IgD-negative memory B cell (primary cell): ENCODE results near the gene ZFAND2B. TPM values are rescaled to one million over a fixed set of nuclear protein-coding genes. Genes with fewer than 3 reads are reported as not detected.

Experiments used
- H3K27ac Mint-ChIP-seq, 3 donors: one replicate each; pipeline ENCODE4 v1.8.0; 2020 to 2022; ENCODE audit warnings: mild to moderate bottlenecking in 3 of 3, mixed read lengths in 3 of 3, moderate library complexity in 1 of 3
- H3K27me3 Mint-ChIP-seq: one replicate; pipeline ENCODE4 v1.8.0; 2021; ENCODE audit warnings: mixed read lengths
- H3K36me3 Mint-ChIP-seq: one replicate; pipeline ENCODE4 v1.8.0; 2020; ENCODE audit warnings: mild to moderate bottlenecking, mixed read lengths
- H3K4me1 Mint-ChIP-seq, 3 donors: one replicate each; pipeline ENCODE4 v1.8.0; 2020 to 2022; ENCODE audit warnings: mixed read lengths in 3 of 3, mild to moderate bottlenecking in 1 of 3
- H3K4me3 Mint-ChIP-seq, 4 donors: one replicate each; pipeline ENCODE4 v1.8.0; 2020 to 2022; ENCODE audit warnings: mild to moderate bottlenecking in 4 of 4, mixed read lengths in 4 of 4, moderate library complexity in 3 of 4
- H3K9me3 Mint-ChIP-seq, 3 donors: one replicate each; pipeline ENCODE4 v1.8.0; 2020 to 2021; ENCODE audit warnings: mixed read lengths in 3 of 3, mild to moderate bottlenecking in 1 of 3
- polyA plus RNA-seq: library from polyadenylated mRNA; unstranded; fragments of 300-500 nt; fragmentation: Illumina TruSeq; gene quantifications from one replicate; pipeline ENCODE4 v1.2.3, GENCODE V29; 2021

ZFAND2B gene
- polyA plus RNA-seq, 1 donor from 2014 or later: 64.8 TPM

DNA sequence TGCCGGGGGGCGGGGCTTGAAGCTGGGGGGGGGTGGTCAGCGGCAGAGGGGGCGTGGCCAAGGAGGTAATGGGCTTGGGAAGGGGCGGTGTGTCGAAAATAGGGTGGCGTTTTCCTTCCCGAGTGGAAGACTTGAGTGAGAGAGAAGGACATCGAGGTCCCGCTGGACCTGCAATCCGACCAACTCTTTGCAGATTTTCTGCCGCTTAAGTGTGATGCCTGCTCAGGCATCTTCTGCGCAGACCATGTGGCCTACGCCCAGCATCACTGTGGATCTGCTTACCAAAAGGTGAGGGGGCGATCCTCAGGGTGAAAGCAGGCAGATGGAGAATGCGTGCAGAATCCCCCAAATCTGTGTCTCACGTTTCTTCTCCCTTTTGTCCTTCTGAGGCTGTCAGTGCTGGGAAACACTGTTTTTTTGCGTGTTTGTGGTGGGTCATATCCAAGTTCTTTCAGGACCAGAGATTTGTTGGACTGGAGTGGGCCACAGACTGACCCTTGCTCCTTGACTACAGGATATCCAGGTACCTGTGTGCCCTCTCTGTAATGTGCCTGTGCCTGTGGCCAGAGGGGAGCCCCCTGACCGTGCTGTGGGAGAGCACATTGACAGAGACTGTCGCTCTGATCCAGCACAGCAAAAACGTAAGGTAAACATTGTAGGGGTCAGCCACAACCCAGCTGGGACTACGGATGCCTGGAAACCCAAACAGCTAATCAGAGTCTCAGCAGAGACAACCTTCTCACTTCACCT, 727 bp downstream of the ZFAND2B start:
- no peaks in the 10 kb centered on the region for H3K9me3 Mint-ChIP-seq
- peaks cover 11 to 15% (median 11%) of the 10 kb centered on the region in 3 donors for H3K4me1 Mint-ChIP-seq

GRCh38 chr2:219207884-219208740, 1.5 kb downstream of the ZFAND2B start:
- H3K9me3 Mint-ChIP-seq: no peaks in the 10 kb centered on the region
- no peaks in the 10 kb centered on the region for H3K27me3 Mint-ChIP-seq
- H3K27ac Mint-ChIP-seq: peak overlapping the region; percentile 39 to 76 (median 67)
- H3K36me3 Mint-ChIP-seq: no peaks in the 10 kb centered on the region
- H3K4me1 Mint-ChIP-seq: peaks cover 11 to 15% (median 11%) of the 10 kb centered on the region in 3 donors
- peak overlapping the region; percentile 63 to 95 (median 82) for H3K4me3 Mint-ChIP-seq

More for the DNA sequence above, 727 bp downstream of the ZFAND2B start:
- peak overlapping the region; percentile 83 to 96 (median 94) for H3K4me3 Mint-ChIP-seq
- no peaks in the 10 kb centered on the region for H3K27me3 Mint-ChIP-seq
- H3K27ac Mint-ChIP-seq: peak overlapping the region in 2 of 3 donors; percentile 76 to 89
- H3K36me3 Mint-ChIP-seq: no peaks in the 10 kb centered on the region

DNA sequence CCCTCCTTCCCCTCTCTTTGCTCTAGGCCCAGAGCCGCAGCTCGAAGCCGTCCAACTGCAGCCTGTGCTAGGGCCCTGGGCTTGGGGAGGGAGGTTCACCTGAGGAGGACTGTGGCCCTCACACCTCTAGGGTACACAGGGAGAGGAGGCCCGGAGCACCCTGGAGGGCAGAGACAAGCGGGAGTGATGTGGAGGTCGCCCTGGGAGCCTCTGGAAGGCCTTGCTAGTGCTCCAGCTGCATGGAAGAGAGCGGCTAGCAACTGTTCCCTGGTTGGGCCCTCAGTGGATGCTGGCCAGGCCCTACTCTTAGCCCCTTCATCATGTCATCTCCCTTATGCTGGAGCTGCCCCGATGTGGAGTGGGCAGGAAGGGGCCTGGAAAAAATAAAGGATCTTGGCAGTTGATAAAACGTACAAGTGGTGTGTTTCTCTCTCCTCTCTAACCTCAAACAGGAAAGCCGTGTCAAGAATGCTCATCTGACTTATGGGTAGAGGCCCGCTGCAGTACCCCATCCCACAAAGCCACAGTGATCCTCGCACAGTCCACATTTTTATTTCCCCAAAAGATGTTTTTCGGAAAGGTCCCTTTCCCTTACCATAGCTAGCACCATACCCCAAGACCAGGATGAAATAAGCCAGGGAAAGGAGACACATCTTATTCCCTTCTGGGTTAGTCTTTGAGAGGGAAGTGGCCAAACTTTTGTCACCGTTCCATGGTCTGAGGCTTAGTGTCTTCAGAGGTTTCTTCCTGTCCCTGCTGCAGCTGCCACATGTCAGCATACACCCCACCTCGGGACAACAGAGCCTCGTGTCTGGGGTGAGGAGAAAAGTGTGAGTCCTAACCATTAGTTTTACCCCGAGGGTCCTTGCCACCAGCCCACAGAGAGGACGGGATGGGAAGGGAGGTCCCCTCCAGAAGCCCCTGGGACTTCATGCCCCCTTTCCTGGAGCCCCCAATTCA, 2.9 kb downstream of the ZFAND2B start:
- Mint-ChIP-seq H3K9me3 (no peaks in the 10 kb centered on the region), H3K4me1 (peaks cover 11 to 15% (median 11%) of the 10 kb centered on the region in 3 donors), H3K27ac (peak overlapping the region in 2 of 3 donors; percentile 76 to 96), H3K27me3 (no peaks in the 10 kb centered on the region), H3K36me3 (no peaks in the 10 kb centered on the region), H3K4me3 (peak overlapping the region in 1 of 4 donors; percentile 83)

- Mint-ChIP-seq H3K9me3 (no peaks in the 10 kb centered on the region), H3K4me1 (peaks cover 11 to 15% (median 11%) of the 10 kb centered on the region in 3 donors)
Measured at GRCh38 chr2:219210196-219210885, 3.8 kb downstream of the ZFAND2B start.

GRCh38 chr2:219210886-219211362, 4.3 kb downstream of the ZFAND2B start:
- H3K4me1 Mint-ChIP-seq: peaks cover 10 to 15% (median 11%) of the 10 kb centered on the region in 3 donors

More at GRCh38 chr2:219210196-219210885, 3.8 kb downstream of the ZFAND2B start:
- no peaks in the 10 kb centered on the region for H3K27me3 Mint-ChIP-seq
- H3K27ac Mint-ChIP-seq: peak overlapping the region in 2 of 3 donors; percentile 80 to 96
- no peaks in the 10 kb centered on the region for H3K36me3 Mint-ChIP-seq
- H3K4me3 Mint-ChIP-seq: peak overlapping the region in 1 of 4 donors; percentile 83

GRCh38 chr2:219213026-219213415, 6.4 kb downstream of the ZFAND2B start:
- H3K27me3 Mint-ChIP-seq: no peaks in the 10 kb centered on the region
- peak overlapping the region in 1 of 4 donors; percentile 20 for H3K4me3 Mint-ChIP-seq
- H3K27ac Mint-ChIP-seq: peak overlapping the region in 2 of 3 donors; percentile 11 to 75
- no peaks in the 10 kb centered on the region for H3K9me3 Mint-ChIP-seq
- H3K4me1 Mint-ChIP-seq: peaks cover 6 to 19% (median 17%) of the 10 kb centered on the region in 3 donors
- H3K36me3 Mint-ChIP-seq: no peaks in the 10 kb centered on the region

More at GRCh38 chr2:219210886-219211362, 4.3 kb downstream of the ZFAND2B start:
- H3K27ac Mint-ChIP-seq: peak overlapping the region in 2 of 3 donors; percentile 92 to 96
- no peaks in the 10 kb centered on the region for H3K9me3 Mint-ChIP-seq
- H3K36me3 Mint-ChIP-seq: no peaks in the 10 kb centered on the region
- no peaks in the 10 kb centered on the region for H3K27me3 Mint-ChIP-seq
- H3K4me3 Mint-ChIP-seq: peak overlapping the region in 1 of 4 donors; percentile 83

GRCh38 chr2:219213486-219214071, 7.0 kb downstream of the ZFAND2B start:
- H3K4me1 Mint-ChIP-seq: peaks cover 7 to 20% (median 17%) of the 10 kb centered on the region in 3 donors
- H3K27me3 Mint-ChIP-seq: no peaks in the 10 kb centered on the region
- H3K4me3 Mint-ChIP-seq: peak overlapping the region in 1 of 4 donors; percentile 20
- no peaks in the 10 kb centered on the region for H3K9me3 Mint-ChIP-seq
- no peaks in the 10 kb centered on the region for H3K36me3 Mint-ChIP-seq
- peak overlapping the region in 2 of 3 donors; percentile 11 to 76 for H3K27ac Mint-ChIP-seq

GRCh38 chr2:219214141-219214540, 7.6 kb downstream of the ZFAND2B start:
- Mint-ChIP-seq H3K27me3 (no peaks in the 10 kb centered on the region), H3K4me1 (peaks cover 10 to 22% (median 19%) of the 10 kb centered on the region in 3 donors), H3K36me3 (no peaks in the 10 kb centered on the region), H3K4me3 (peak overlapping the region in 1 of 4 donors; percentile 24), H3K9me3 (no peaks in the 10 kb centered on the region), H3K27ac (peak overlapping the region in 1 of 3 donors; percentile 76)

DNA sequence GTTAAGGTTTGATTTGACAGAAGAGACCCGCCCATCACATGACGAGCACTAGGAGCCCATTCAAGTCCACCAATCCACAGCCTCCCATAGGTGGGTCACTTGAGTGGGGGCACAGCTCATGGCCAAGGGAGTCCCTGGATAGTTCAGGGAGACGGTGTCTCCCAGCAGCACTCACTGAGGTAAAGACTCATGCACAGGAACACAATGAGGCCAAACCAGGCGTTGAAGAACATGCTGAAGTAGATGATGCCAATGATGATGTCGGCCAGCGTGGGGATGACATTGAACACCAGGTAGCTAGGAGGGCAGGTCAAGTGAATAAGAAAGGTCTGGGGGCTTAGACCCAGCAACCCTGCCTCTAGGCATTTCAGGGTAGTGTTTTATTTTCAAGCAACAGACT, 8.2 kb downstream of the ZFAND2B start:
- H3K27ac Mint-ChIP-seq: no peak overlapping the region
- no peaks in the 10 kb centered on the region for H3K36me3 Mint-ChIP-seq
- H3K9me3 Mint-ChIP-seq: no peaks in the 10 kb centered on the region
- H3K27me3 Mint-ChIP-seq: no peaks in the 10 kb centered on the region
- peaks cover 11 to 22% (median 21%) of the 10 kb centered on the region in 3 donors for H3K4me1 Mint-ChIP-seq
- peak overlapping the region in 1 of 4 donors; percentile 2 for H3K4me3 Mint-ChIP-seq

- Mint-ChIP-seq H3K4me3 (peak overlapping the region in 1 of 4 donors; percentile 60), H3K27me3 (no peaks in the 10 kb centered on the region), H3K9me3 (no peaks in the 10 kb centered on the region), H3K4me1 (peaks cover 11 to 21% (median 19%) of the 10 kb centered on the region in 3 donors), H3K27ac (peak overlapping the region in 2 of 3 donors; percentile 67 to 78), H3K36me3 (no peaks in the 10 kb centered on the region)
Measured at GRCh38 chr2:219215871-219216534, 9.4 kb downstream of the ZFAND2B start.

DNA sequence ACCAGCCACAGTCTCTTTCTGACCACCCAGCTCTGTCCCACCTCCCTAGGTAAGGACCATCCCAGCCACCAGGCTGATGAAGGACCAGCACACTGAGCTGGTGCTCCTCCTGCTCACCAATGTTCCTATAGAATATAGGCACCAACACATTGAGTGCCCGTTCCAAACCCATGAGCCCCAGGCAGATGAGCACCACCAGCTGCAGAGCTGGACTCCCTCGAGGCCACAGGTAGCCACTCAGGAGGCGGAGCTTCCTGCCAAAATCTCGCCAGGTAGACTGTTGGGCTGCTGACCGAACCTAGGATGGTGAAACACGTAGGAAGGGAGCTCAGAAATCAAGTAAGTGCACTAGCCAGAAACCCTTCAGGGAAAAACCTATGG, 9.9 kb downstream of the ZFAND2B start:
- Mint-ChIP-seq H3K9me3 (no peaks in the 10 kb centered on the region), H3K36me3 (no peaks in the 10 kb centered on the region), H3K27me3 (no peaks in the 10 kb centered on the region), H3K4me3 (peak overlapping the region; percentile 47 to 63 (median 55)), H3K4me1 (peaks cover 11 to 16% (median 15%) of the 10 kb centered on the region in 3 donors), H3K27ac (peak overlapping the region in 2 of 3 donors; percentile 67 to 78)

DNA sequence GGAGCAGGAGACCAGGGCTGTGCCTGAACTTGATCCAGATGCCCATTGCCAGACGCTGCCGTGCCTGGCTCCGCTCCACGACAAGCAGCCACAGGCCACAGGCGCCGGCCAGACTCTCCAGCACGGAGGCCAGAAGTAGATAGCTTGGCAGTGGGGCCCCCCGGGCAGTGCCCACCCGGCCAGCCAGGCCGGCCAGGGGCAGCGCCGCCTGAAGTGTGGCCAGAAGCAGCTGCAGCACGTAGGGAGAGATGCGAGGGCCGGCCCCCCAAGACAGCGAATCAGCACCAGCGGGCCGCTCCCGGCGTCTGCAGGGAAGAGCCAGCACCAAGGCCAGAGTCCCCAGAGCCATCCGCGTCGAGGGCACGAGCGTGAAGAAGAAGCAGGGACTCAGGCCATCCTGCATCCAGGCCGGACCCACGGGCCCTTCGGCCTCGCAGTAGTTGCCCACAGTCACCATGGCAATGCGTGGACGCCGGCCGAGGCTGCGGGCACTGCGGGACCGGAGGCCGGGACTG, 11.7 kb downstream of the ZFAND2B start:
- Mint-ChIP-seq H3K4me3 (peak overlapping the region; percentile 82 to 97 (median 94)), H3K27me3 (no peaks in the 10 kb centered on the region), H3K9me3 (no peaks in the 10 kb centered on the region), H3K36me3 (no peaks in the 10 kb centered on the region), H3K4me1 (peaks cover 11 to 15% (median 13%) of the 10 kb centered on the region in 3 donors), H3K27ac (peak overlapping the region; percentile 90 to 97 (median 92))
